ENCODE results near the gene OR2B2. TPM values are rescaled to one million over a fixed set of nuclear protein-coding genes. Genes with fewer than 3 reads are reported as not detected.
"Not testable (repeated sequence)": the region's sequence is repeated elsewhere in the genome, so short reads cannot be mapped to it uniquely, and the experiment has no call there.

The OR2B2 gene
- polyA plus RNA-seq, 1 donor (not counting 4 experiments of a cell fraction or from before 2014, with no cell fraction given), result not detected

DNA sequence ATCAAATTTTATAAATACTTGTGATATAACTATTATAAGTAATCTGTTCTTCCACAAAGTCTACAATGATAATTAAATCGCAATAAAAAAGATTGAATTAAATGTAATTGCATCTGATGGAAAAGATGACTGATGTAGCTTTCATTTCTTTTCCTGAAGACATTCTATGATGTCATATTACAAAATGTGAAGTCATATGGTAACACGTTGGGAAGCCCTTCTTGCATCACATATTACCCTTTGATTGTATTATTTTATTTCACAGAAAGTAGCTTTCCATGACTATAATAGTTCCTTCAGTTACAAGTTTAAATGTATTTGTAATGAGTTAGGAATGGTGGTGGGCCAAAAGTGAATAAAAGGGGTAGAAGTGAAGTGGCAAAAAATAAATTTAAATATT lies 19.0 kb upstream of the OR2B2 start:
- H3K4me3 ChIP-seq (ENCODE audit: control insufficient read depth in 2 of 3, extremely low read depth in 1 of 3, insufficient read depth in 2 of 3, low read depth in 1 of 3, low read length in 3 of 3), result no peak overlapping the region
- H3K4me1 ChIP-seq (ENCODE audit: control insufficient read depth, extremely low read depth, insufficient read depth, low read length), result no peaks in the 10 kb centered on the region
- no peak overlapping the region for H2AFZ ChIP-seq (ENCODE audit: control insufficient read depth, low read length)
- H3K27me3 ChIP-seq (ENCODE audit: control insufficient read depth, extremely low read depth, insufficient read depth, low read length), result no peaks in the 10 kb centered on the region
- H4K20me1 ChIP-seq (ENCODE audit: control insufficient read depth, extremely low read depth, insufficient read depth, low read length), result no peaks in the 10 kb centered on the region
- H3K4me2 ChIP-seq (ENCODE audit: control insufficient read depth, extremely low read depth, insufficient read depth, low read depth, low read length), result no peak overlapping the region
- no peak overlapping the region for H3K9ac ChIP-seq (ENCODE audit: control insufficient read depth, extremely low read depth, insufficient read depth, low read length)
- FAIRE-seq (no peak), DNase-seq (ENCODE audit: low read depth, low spot score) (no peak)
- H3K36me3 ChIP-seq (ENCODE audit: control insufficient read depth in 2 of 2, extremely low read depth in 1 of 2, insufficient read depth in 2 of 2, low read length in 2 of 2), result no peaks in the 10 kb centered on the region
- H3K9me3 ChIP-seq (ENCODE audit: control insufficient read depth, low read depth, low read length), result no peaks in the 10 kb centered on the region
- TF ChIP-seq EZH2 (IDR thresholded peaks at IDR 0.05; ENCODE audit: low read length), result no peak
- dilution Hi-C loops (cut with MboI; ENCODE audit: extremely low pct_ligation_motif_present, low sequenced_read_pairs), result no loop called here
- H3K9me1 ChIP-seq (ENCODE audit: control insufficient read depth, extremely low read depth, insufficient read depth, low read length), result no peaks in the 10 kb centered on the region
- H3K27ac ChIP-seq (ENCODE audit: control insufficient read depth, insufficient read depth, low read length), result no peak overlapping the region
- H3K79me2 ChIP-seq (ENCODE audit: control insufficient read depth, insufficient read depth, low read length), result no peaks in the 10 kb centered on the region

DNA sequence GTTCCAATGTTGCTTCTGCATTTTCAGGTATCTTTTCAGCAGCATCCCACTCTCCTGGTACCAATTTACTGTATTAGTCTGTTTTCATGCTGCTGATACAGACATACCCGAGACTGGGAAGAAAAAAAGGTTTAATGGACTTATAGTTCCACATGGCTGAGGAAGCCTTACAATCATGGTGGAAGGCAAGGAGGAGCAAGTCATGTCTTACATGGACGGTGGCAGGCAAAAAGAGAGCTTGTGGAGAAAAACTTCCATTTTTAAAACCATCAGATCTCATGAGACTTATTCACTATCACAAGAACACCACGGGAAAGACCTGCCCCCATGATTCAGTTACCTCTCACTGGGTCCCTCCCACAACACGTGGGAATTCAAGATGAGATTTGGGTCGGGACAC lies 17.7 kb upstream of the OR2B2 start:
- H3K9ac ChIP-seq (ENCODE audit: control insufficient read depth, extremely low read depth, insufficient read depth, low read length); H3K27me3 ChIP-seq (ENCODE audit: control insufficient read depth, extremely low read depth, insufficient read depth, low read length); H2AFZ ChIP-seq (ENCODE audit: control insufficient read depth, low read length); H3K4me3 ChIP-seq (ENCODE audit: control insufficient read depth in 2 of 3, extremely low read depth in 1 of 3, insufficient read depth in 2 of 3, low read depth in 1 of 3, low read length in 3 of 3); DNase-seq (ENCODE audit: low read depth, low spot score); H3K27ac ChIP-seq (ENCODE audit: control insufficient read depth, insufficient read depth, low read length); H3K4me1 ChIP-seq (ENCODE audit: control insufficient read depth, extremely low read depth, insufficient read depth, low read length); H4K20me1 ChIP-seq (ENCODE audit: control insufficient read depth, extremely low read depth, insufficient read depth, low read length); H3K9me3 ChIP-seq (ENCODE audit: control insufficient read depth, low read depth, low read length); FAIRE-seq; dilution Hi-C loops (cut with MboI; ENCODE audit: extremely low pct_ligation_motif_present, low sequenced_read_pairs); H3K4me2 ChIP-seq (ENCODE audit: control insufficient read depth, extremely low read depth, insufficient read depth, low read depth, low read length); H3K79me2 ChIP-seq (ENCODE audit: control insufficient read depth, insufficient read depth, low read length); H3K36me3 ChIP-seq (ENCODE audit: control insufficient read depth in 2 of 2, extremely low read depth in 1 of 2, insufficient read depth in 2 of 2, low read length in 2 of 2); H3K9me1 ChIP-seq (ENCODE audit: control insufficient read depth, extremely low read depth, insufficient read depth, low read length): not testable (repeated sequence)

DNA sequence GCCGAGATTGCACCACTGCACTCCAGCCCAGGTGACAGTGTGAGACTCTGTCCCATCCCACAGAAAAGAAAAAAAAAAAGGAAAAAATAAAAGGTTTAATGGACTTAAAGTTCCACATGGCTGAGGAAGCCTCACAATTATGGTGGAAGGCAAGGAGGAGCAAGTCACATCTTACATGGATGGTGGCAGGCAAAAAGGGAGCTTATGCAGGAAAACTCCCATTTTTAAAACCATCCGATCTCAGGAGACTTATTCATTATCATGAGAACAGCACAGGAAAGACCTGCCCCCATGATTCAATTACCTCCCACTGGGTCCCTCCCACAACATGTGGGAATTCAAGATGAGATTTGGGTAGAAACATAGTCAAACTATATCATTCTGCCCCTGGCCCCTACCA lies 15.8 kb upstream of the OR2B2 start:
- H3K27ac ChIP-seq (ENCODE audit: control insufficient read depth, insufficient read depth, low read length); H4K20me1 ChIP-seq (ENCODE audit: control insufficient read depth, extremely low read depth, insufficient read depth, low read length); H3K4me2 ChIP-seq (ENCODE audit: control insufficient read depth, extremely low read depth, insufficient read depth, low read depth, low read length); H3K9me3 ChIP-seq (ENCODE audit: control insufficient read depth, low read depth, low read length); H3K27me3 ChIP-seq (ENCODE audit: control insufficient read depth, extremely low read depth, insufficient read depth, low read length); H3K4me3 ChIP-seq (ENCODE audit: control insufficient read depth in 2 of 3, extremely low read depth in 1 of 3, insufficient read depth in 2 of 3, low read depth in 1 of 3, low read length in 3 of 3); H2AFZ ChIP-seq (ENCODE audit: control insufficient read depth, low read length); dilution Hi-C loops (cut with MboI; ENCODE audit: extremely low pct_ligation_motif_present, low sequenced_read_pairs); H3K36me3 ChIP-seq (ENCODE audit: control insufficient read depth in 2 of 2, extremely low read depth in 1 of 2, insufficient read depth in 2 of 2, low read length in 2 of 2); DNase-seq (ENCODE audit: low read depth, low spot score); H3K79me2 ChIP-seq (ENCODE audit: control insufficient read depth, insufficient read depth, low read length); FAIRE-seq; H3K9ac ChIP-seq (ENCODE audit: control insufficient read depth, extremely low read depth, insufficient read depth, low read length); H3K9me1 ChIP-seq (ENCODE audit: control insufficient read depth, extremely low read depth, insufficient read depth, low read length); H3K4me1 ChIP-seq (ENCODE audit: control insufficient read depth, extremely low read depth, insufficient read depth, low read length): not testable (repeated sequence)

Measured in keratinocyte (primary cell).